Measurements from ENCODE around the gene SMAGP. TPM values are rescaled to one million over a fixed set of nuclear protein-coding genes. Genes with fewer than 3 reads are reported as not detected.

The SMAGP gene
- total RNA-seq, 1 experiment from 2014 or later: 12.4 TPM

DNA sequence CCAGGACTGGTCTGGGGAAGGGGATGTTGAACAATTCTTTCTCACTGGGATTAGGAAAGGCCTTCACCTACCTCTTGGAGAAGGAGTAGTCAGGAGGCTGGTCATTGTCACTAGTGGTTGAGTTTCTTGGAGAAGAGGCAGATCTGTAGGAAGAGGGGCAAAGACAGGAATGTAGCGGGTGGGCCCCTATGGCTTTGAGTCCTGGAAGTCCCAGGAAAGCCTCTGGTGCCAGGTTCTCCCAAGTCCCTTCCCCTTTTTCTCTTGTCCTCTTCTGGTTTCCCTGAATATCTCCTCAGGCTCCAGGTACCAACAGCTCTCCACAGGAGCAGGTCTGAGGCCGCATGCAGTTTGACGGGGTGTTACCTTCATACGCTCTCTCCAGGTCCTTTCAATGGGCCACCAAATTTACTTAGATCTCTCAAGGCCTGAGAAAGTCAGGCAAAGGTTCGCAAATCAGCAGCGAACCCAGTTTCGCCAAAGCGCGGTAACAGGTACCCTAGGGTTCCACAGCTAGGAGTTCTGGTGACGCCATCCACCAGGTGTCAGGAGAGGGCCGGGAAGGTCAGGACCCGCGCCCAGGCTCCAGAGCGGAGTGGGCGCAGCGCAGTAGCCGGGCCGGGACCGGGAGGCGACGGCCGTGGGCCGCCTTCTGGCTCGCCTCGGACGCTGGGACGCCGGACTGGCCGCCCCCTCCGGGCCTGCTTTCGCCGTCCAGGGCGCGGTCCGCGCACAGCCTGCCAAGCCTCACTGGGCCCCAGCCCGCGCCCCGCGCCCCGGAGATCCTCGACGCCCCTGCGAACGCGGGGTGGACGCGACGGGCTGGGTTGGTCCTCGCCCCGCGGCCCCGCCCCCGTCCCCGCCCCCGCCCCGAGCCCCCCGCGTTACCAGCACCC lies 795 bp downstream of the SMAGP start:
- Mint-ChIP-seq H3K27ac (0 out of 7 replicates have a peak overlapping the region, but pooled peaks of 1 of the 3 experiments have one; percentile 38), H3K36me3 (ENCODE audit: insufficient read depth in 1 of 3, low read depth in 3 of 3) (no peaks in the 10 kb centered on the region; a peak in 3 of 7 replicates), H3K9me3 (no peaks in the 10 kb centered on the region), H3K4me3 (peak overlapping the region; percentile 54 to 79), H3K4me1 (peaks cover 23 to 33% of the 10 kb centered on the region in 2 experiments), H3K27me3 (ENCODE audit: low read depth) (peaks cover 27% of the 10 kb centered on the region)
- no peak overlapping the region for H4K8ac ChIP-seq (replicated peaks; ENCODE audit: insufficient read length, low read depth, low read length)
- H2BK120ac ChIP-seq (ENCODE audit: low read depth, low read length, poor library complexity, severe bottlenecking): no peak overlapping the region
- WGBS (ENCODE audit: extremely low coverage, insufficient read length, low lambda C conversion rate): no CpG with 5 or more reads among the region's 59 CpGs
- H3K79me2 ChIP-seq (ENCODE audit: insufficient read depth, low read length): no peaks in the 10 kb centered on the region
- H3K4me1 ChIP-seq (ENCODE audit: insufficient read depth, low read length): peaks cover 2% of the 10 kb centered on the region; the same call in 1 of the 2 replicates
- peak overlapping the region; percentile 84; the same call in 1 of the 2 replicates for H3K14ac ChIP-seq (ENCODE audit: insufficient read depth, low read length)
- no peak overlapping the region for H4K5ac ChIP-seq (ENCODE audit: insufficient read length, low read depth, low read length)
- TF ChIP-seq, protein P1, sequence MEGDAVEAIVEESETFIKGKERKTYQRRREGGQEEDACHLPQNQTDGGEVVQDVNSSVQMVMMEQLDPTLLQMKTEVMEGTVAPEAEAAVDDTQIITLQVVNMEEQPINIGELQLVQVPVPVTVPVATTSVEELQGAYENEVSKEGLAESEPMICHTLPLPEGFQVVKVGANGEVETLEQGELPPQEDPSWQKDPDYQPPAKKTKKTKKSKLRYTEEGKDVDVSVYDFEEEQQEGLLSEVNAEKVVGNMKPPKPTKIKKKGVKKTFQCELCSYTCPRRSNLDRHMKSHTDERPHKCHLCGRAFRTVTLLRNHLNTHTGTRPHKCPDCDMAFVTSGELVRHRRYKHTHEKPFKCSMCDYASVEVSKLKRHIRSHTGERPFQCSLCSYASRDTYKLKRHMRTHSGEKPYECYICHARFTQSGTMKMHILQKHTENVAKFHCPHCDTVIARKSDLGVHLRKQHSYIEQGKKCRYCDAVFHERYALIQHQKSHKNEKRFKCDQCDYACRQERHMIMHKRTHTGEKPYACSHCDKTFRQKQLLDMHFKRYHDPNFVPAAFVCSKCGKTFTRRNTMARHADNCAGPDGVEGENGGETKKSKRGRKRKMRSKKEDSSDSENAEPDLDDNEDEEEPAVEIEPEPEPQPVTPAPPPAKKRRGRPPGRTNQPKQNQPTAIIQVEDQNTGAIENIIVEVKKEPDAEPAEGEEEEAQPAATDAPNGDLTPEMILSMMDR (conservative IDR thresholded peaks at IDR 0.05): peak; percentile 77
- peaks cover 6% of the 10 kb centered on the region for H3K23me2 ChIP-seq (ENCODE audit: insufficient read length, low read depth, low read length, poor library complexity, severe bottlenecking)
- H3K79me1 ChIP-seq (ENCODE audit: insufficient read depth, low read depth, low read length, poor library complexity, severe bottlenecking): no peaks in the 10 kb centered on the region
- H3K9ac ChIP-seq (ENCODE audit: extremely low read depth, insufficient read length, low read length): no peak overlapping the region
- no peaks in the 10 kb centered on the region for H4K20me1 ChIP-seq (ENCODE audit: control insufficient read depth, insufficient read depth, insufficient read length)
- H4K91ac ChIP-seq (ENCODE audit: insufficient read length, low read depth, low read length): no peak overlapping the region
- no peak overlapping the region for H2BK5ac ChIP-seq (ENCODE audit: insufficient read length, low read length)
- peaks cover 2% of the 10 kb centered on the region; the same call in 1 of the 2 replicates for H3K27me3 ChIP-seq (ENCODE audit: insufficient read depth, low read length)
- H3K18ac ChIP-seq (ENCODE audit: insufficient read length, low read depth, low read length): no peak overlapping the region
- H3K4ac ChIP-seq (ENCODE audit: low read depth, low read length): no peak overlapping the region
- H3T11ph ChIP-seq (ENCODE audit: low read length): no peak overlapping the region
- H2BK20ac ChIP-seq (ENCODE audit: low read depth, low read length, poor library complexity, severe bottlenecking): no peak overlapping the region
- H2BK15ac ChIP-seq (ENCODE audit: low read depth, low read length): no peak overlapping the region
- H3K23ac ChIP-seq (ENCODE audit: insufficient read length, low read depth, low read length): no peak overlapping the region
- peak; percentile 90 for DNase-seq
- H3K4me2 ChIP-seq (ENCODE audit: insufficient read depth, insufficient read length, low read length): peak overlapping the region; percentile 89
- H3K27ac ChIP-seq (ENCODE audit: insufficient read length, low read depth, low read length): no peak overlapping the region
- no peaks in the 10 kb centered on the region for H3K9me3 ChIP-seq (ENCODE audit: control insufficient read depth, low read depth, low read length)
- H2AFZ ChIP-seq (ENCODE audit: low read length): no peak overlapping the region
- no peak overlapping the region for H2BK12ac ChIP-seq (ENCODE audit: insufficient read length, low read depth, low read length)
- H2AK5ac ChIP-seq (ENCODE audit: insufficient read length, low read length): no peak overlapping the region
- no peak overlapping the region for H3K56ac ChIP-seq (ENCODE audit: insufficient read length, low read depth, low read length)

All from H9 (cell line).